Stomach (tissue), 4 donors: ENCODE data around the gene TCEAL6.

Experiments used
- CTCF ChIP-seq, 7 experiments: fragments of 450-650 bp in 4 of 7; fragments of 200-600 bp in 3 of 7; sonication (generic) in 3 of 7; IDR thresholded peaks; one replicate each; pipeline ENCODE4 v1.5.1; 2016 to 2019; ENCODE audit warnings: antibody characterized with exemption in 7 of 7, control low read depth in 2 of 7, mild to moderate bottlenecking in 1 of 7
- EP300 ChIP-seq: sonication (generic); formaldehyde crosslinking; IDR thresholded peaks from one replicate; pipeline ENCODE4 v1.6.1; 2017; ENCODE audit warnings: antibody characterized with exemption

GRCh38 chrX:102138064-102138463, 4.2 kb downstream of the TCEAL6 start:
- TF ChIP-seq CTCF (IDR thresholded peaks at IDR 0.05) (no peak), EP300 (no peak)
